Fibroblast of pulmonary artery (primary cell): ENCODE data around the gene HOXA11.

Experiments
- DNase-seq: peaks from one replicate; pipeline ENCODE4 v3.0.0-alpha.2; 2010; ENCODE audit warnings: low read depth
- H3K4me3 ChIP-seq: replicated peaks from 2 replicates; pipeline ENCODE4 v1.5.1; 2011; ENCODE audit warnings: low read depth, mild to moderate bottlenecking, control low read depth, low read length, moderate library complexity
- TF ChIP-seq, protein P1 (sequence below): IDR thresholded peaks from 2 replicates; pipeline ENCODE4 v1.5.1; 2011; ENCODE audit warnings: mild to moderate bottlenecking, control low read depth, low read length, inconsistent platforms; ENCODE audit errors: missing control alignments

HOXA11 gene

DNA sequence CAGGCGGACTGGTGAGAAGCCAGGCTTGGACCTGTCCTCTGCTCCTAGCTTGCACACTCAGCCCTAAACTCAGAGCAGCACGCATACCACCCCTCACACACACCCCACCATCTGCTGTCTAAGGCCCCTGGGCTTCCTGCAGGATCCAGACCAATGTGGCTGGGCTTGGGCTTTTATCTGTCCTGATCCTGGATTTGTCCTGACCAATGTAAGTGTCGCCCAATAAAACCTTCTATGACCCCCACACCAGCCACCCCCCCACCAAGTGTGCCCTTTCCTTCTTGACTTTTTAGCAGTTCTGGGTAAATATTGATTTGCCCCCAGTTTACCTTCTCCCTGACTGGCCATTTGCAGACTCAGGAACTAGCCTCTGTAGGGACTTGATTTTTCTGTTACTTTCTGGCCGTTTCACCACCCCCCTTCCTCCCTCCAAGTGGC, 16.6 kb upstream of the HOXA11 start:
- H3K4me3 ChIP-seq: no peak overlapping the region
- TF ChIP-seq, protein P1, sequence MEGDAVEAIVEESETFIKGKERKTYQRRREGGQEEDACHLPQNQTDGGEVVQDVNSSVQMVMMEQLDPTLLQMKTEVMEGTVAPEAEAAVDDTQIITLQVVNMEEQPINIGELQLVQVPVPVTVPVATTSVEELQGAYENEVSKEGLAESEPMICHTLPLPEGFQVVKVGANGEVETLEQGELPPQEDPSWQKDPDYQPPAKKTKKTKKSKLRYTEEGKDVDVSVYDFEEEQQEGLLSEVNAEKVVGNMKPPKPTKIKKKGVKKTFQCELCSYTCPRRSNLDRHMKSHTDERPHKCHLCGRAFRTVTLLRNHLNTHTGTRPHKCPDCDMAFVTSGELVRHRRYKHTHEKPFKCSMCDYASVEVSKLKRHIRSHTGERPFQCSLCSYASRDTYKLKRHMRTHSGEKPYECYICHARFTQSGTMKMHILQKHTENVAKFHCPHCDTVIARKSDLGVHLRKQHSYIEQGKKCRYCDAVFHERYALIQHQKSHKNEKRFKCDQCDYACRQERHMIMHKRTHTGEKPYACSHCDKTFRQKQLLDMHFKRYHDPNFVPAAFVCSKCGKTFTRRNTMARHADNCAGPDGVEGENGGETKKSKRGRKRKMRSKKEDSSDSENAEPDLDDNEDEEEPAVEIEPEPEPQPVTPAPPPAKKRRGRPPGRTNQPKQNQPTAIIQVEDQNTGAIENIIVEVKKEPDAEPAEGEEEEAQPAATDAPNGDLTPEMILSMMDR: no peak
- DNase-seq: no peak

- H3K4me3 ChIP-seq: no peak overlapping the region
- TF ChIP-seq, protein P1: no peak
- no peak for DNase-seq
Measured at GRCh38 chr7:27200761-27201579, 15.9 kb upstream of the HOXA11 start.

DNA sequence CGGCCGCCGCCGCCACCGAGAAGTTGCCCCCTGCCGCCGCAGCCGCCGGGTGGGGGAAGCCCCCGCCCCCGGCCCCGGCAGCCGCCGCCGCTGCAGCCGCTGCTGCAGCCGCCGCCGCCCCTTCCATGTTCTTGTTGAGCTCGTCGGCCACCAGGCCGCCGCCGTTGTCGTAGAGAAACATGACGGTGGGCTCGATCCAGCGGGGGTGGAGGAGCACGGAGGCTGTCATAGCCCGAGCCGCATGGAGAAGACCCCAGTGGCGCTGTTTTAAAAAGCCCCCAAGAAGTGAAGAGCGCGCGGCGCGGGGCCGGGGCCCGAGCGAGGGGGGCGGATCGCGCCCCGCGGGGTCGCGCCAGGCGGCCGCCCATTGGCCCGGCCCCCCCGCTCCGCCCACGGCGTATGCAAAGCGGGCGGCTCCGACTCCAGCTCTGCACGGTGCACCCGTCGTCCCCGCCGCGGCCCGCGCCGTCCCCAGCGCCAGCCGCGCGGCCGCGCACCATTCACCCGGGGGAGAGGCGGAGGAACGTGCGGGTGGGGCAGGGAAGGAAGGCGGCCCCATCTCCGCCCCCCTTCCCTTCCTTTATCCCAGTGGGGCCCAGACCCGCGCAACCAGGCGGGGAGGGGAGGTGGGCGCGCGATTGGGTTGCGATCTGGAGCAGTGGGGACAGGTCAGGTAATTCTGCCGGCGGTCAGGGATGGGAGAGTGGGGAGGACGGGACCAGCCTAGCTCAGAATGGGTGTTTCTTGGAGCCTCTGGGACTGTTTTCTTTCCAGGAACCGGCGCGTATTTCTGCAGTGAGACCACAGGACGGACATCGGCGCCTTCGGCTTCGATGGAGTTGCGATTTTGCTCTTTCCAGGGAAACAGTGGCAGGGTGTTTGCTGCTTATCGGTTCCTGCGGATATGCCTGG, 15.1 kb upstream of the HOXA11 start, which contains the start of gene HOXA13:
TSS of gene HOXA13 (minus strand) at position 243 of the 912 bp plus-strand sequence. CDS start at position 229, 14 bp downstream.
- TF ChIP-seq, protein P1: no peak
- H3K4me3 ChIP-seq: no peak within 1 kb of the TSS
- no peak for DNase-seq

DNA sequence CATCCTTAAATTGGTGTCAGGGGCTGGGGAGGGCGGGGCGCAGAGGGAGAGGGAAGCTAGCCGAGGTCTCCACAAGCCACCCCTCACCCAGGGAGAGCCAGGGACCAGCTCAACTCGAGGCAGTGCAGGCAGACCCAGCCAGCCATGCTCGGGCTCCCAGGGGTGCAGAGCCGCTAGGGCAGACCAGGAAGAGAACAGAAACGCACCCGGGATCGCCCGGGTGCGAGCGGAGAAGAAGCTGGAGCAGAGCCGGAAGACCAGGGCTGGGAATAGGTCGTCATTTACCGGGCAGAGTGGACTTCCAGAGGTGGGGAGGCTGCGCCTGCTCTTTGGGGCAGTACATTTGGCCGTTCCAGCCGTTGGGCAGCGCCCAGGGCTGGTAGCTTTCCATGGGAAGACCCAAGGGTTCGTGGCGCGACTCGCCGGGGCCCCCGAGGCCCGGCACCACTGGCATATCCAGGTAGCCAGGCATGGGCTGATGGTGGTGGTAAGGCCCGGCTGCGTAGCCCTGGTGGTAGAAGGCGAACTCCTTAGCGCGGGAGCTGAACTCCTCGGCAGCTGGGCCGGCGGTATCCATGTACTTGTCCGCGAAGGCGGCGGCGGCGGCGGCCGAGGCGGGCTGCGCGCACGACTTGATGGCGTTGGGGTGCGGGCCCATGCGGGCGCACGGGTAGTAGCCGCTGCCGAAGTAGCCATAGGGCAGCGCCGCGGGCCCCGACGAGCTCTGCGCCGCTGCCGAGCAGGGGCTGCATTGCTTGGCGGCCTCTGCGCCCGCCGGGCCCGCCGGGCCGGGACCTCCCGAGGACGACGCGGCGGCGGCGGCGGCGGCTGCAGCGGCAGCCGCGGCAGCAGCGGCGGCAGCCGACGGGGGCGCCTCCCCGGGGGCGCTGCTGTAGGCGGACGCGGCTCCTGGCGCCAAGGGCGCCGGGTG, 14.1 kb upstream of the HOXA11 start:
- H3K4me3 ChIP-seq: no peak overlapping the region
- DNase-seq: no peak

GRCh38 chr7:27198138-27198841, 13.3 kb upstream of the HOXA11 start:
- no peak overlapping the region for H3K4me3 ChIP-seq
- TF ChIP-seq, protein P1: no peak
- no peak for DNase-seq

More for the DNA sequence above, 14.1 kb upstream of the HOXA11 start:
- TF ChIP-seq, protein P1: no peak
